Mucosa of rectum (tissue), 2 donors: ENCODE measurements around the gene TRIM44.
"Not testable (repeated sequence)": the region's sequence is repeated elsewhere in the genome, so short reads cannot be mapped to it uniquely, and the experiment has no call there.

Source experiments
- H3K27ac ChIP-seq, 2 donors: one replicate each; pipeline ENCODE4 v1.7.0; 2013; ENCODE audit warnings: inconsistent platforms in 2 of 2, low read depth in 2 of 2, low read length in 2 of 2
- H3K27me3 ChIP-seq, 2 donors: one replicate each; pipeline ENCODE4 v1.7.0; 2013; ENCODE audit warnings: low read length in 2 of 2; ENCODE audit not compliant: control insufficient read depth in 2 of 2, insufficient read depth in 2 of 2
- H3K36me3 ChIP-seq, 2 donors: one replicate each; pipeline ENCODE4 v1.7.0; 2013; ENCODE audit warnings: low read length in 2 of 2; ENCODE audit not compliant: control insufficient read depth in 2 of 2, insufficient read depth in 2 of 2
- H3K4me1 ChIP-seq, 2 donors: one replicate each; pipeline ENCODE4 v1.7.0; 2013; ENCODE audit warnings: low read length in 2 of 2, mild to moderate bottlenecking in 1 of 2; ENCODE audit not compliant: control insufficient read depth in 2 of 2, insufficient read depth in 2 of 2
- H3K4me3 ChIP-seq, 2 donors: one replicate each; pipeline ENCODE4 v1.7.0; 2013; ENCODE audit warnings: low read length in 2 of 2
- H3K9ac ChIP-seq, 2 donors: one replicate each; pipeline ENCODE4 v1.7.0; 2013; ENCODE audit warnings: low read length in 2 of 2, low read depth in 1 of 2, mild to moderate bottlenecking in 1 of 2
- H3K9me3 ChIP-seq, 2 donors: one replicate each; pipeline ENCODE4 v1.7.0; 2013; ENCODE audit warnings: low read length in 2 of 2; ENCODE audit not compliant: control insufficient read depth in 2 of 2
- donor health status: healthy.
- donor health status: Normal muscosa, but diverticular disease.

TRIM44 gene

GRCh38 chr11:35825386-35825785 is 162.8 kb downstream of the TRIM44 start:
- Histone ChIP-seq H3K36me3 (no peaks in the 10 kb centered on the region), H3K4me1 (no peaks in the 10 kb centered on the region), H3K9ac (no peak overlapping the region), H3K9me3 (no peaks in the 10 kb centered on the region), H3K4me3 (no peak overlapping the region), H3K27me3 (no peaks in the 10 kb centered on the region), H3K27ac (no peak overlapping the region)

- Histone ChIP-seq H3K4me1 (no peaks in the 10 kb centered on the region), H3K4me3 (no peak overlapping the region), H3K9me3 (no peaks in the 10 kb centered on the region), H3K27me3 (no peaks in the 10 kb centered on the region), H3K9ac (no peak overlapping the region), H3K36me3 (no peaks in the 10 kb centered on the region), H3K27ac (no peak overlapping the region)
Observed at GRCh38 chr11:35826006-35826405, 163.4 kb downstream of the TRIM44 start.

GRCh38 chr11:35826949-35827348 is 164.4 kb downstream of the TRIM44 start:
- Histone ChIP-seq H3K9me3 (no peaks in the 10 kb centered on the region), H3K27ac (no peak overlapping the region), H3K4me1 (no peaks in the 10 kb centered on the region), H3K27me3 (no peaks in the 10 kb centered on the region), H3K9ac (no peak overlapping the region), H3K36me3 (no peaks in the 10 kb centered on the region), H3K4me3 (no peak overlapping the region)

GRCh38 chr11:35836205-35836604 is 173.6 kb downstream of the TRIM44 start:
- Histone ChIP-seq H3K36me3 (no peaks in the 10 kb centered on the region), H3K9me3 (no peaks in the 10 kb centered on the region), H3K27ac (no peak overlapping the region), H3K4me1 (no peaks in the 10 kb centered on the region), H3K9ac (no peak overlapping the region), H3K4me3 (no peak overlapping the region), H3K27me3 (no peaks in the 10 kb centered on the region)

GRCh38 chr11:35838071-35838470 is 175.5 kb downstream of the TRIM44 start:
- H3K27ac ChIP-seq, result no peak overlapping the region
- H3K4me3 ChIP-seq, result no peak overlapping the region
- H3K9me3 ChIP-seq, result no peaks in the 10 kb centered on the region
- no peaks in the 10 kb centered on the region for H3K4me1 ChIP-seq
- no peaks in the 10 kb centered on the region for H3K27me3 ChIP-seq
- H3K36me3 ChIP-seq, result no peaks in the 10 kb centered on the region
- H3K9ac ChIP-seq, result no peak overlapping the region

GRCh38 chr11:35838697-35839367 is 176.3 kb downstream of the TRIM44 start:
- H3K27ac ChIP-seq, H3K4me3 ChIP-seq, H3K9me3 ChIP-seq, H3K27me3 ChIP-seq, H3K4me1 ChIP-seq, H3K36me3 ChIP-seq, H3K9ac ChIP-seq: not testable (repeated sequence)

GRCh38 chr11:35839368-35840161 is 177.0 kb downstream of the TRIM44 start:
- Histone ChIP-seq H3K9me3 (no peaks in the 10 kb centered on the region), H3K27ac (no peak overlapping the region)

GRCh38 chr11:35841733-35842132 is 179.2 kb downstream of the TRIM44 start:
- H3K36me3 ChIP-seq, result no peaks in the 10 kb centered on the region
- H3K4me3 ChIP-seq, result no peak overlapping the region
- no peak overlapping the region for H3K27ac ChIP-seq
- no peaks in the 10 kb centered on the region for H3K9me3 ChIP-seq
- no peak overlapping the region for H3K9ac ChIP-seq
- no peaks in the 10 kb centered on the region for H3K27me3 ChIP-seq
- no peaks in the 10 kb centered on the region for H3K4me1 ChIP-seq

More at GRCh38 chr11:35839368-35840161, 177.0 kb downstream of the TRIM44 start:
- Histone ChIP-seq H3K27me3 (no peaks in the 10 kb centered on the region), H3K4me1 (no peaks in the 10 kb centered on the region), H3K9ac (no peak overlapping the region), H3K4me3 (no peak overlapping the region), H3K36me3 (no peaks in the 10 kb centered on the region)

GRCh38 chr11:35842958-35843357 is 180.4 kb downstream of the TRIM44 start:
- Histone ChIP-seq H3K9ac (no peak overlapping the region), H3K9me3 (no peaks in the 10 kb centered on the region), H3K27me3 (no peaks in the 10 kb centered on the region), H3K36me3 (no peaks in the 10 kb centered on the region), H3K27ac (no peak overlapping the region), H3K4me1 (no peaks in the 10 kb centered on the region), H3K4me3 (no peak overlapping the region)

GRCh38 chr11:35844579-35844978 is 182.0 kb downstream of the TRIM44 start:
- Histone ChIP-seq H3K4me1 (no peaks in the 10 kb centered on the region), H3K9me3 (no peaks in the 10 kb centered on the region), H3K36me3 (no peaks in the 10 kb centered on the region), H3K27ac (no peak overlapping the region), H3K4me3 (no peak overlapping the region), H3K27me3 (no peaks in the 10 kb centered on the region), H3K9ac (no peak overlapping the region)
